GM12892 (cell line): ENCODE data around the gene SELENOH.

Source experiments
- POLR2A ChIP-seq: IDR thresholded peaks from 2 replicates; pipeline ENCODE4 v1.6.1; 2011; ENCODE audit warnings: low read depth, low read length, control low read depth
- POLR2AphosphoS5 ChIP-seq: IDR thresholded peaks from 2 replicates; pipeline ENCODE4 v1.6.1; 2011; ENCODE audit warnings: low read depth, low read length, control low read depth
- TAF1 ChIP-seq: IDR thresholded peaks from 2 replicates; pipeline ENCODE4 v1.6.1; 2011; ENCODE audit warnings: low read depth, mild to moderate bottlenecking, control low read depth, low read length, borderline replicate concordance

DNA sequence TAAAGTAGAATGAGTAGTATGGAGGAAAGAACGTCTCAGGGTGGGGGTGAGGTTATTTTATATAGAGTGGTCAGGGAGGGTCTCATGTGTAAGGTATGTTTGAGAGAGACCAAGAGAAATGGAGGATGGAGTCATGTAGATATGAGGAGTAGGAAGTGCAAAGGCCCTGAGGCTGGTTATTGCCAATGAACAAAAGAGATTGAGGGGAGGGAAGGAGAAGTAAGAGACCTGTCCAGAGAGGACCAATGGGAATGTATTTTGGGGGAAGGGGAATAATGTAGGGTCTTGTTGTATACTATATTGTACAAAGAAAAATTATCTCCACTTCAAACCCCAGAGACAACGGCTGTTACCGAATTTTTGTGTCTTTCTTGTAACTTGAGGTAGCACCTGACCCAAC lies 30.1 kb downstream of the SELENOH start:
- TF ChIP-seq TAF1 (no peak), POLR2A (no peak), POLR2AphosphoS5 (no peak)
